NCI-H2196 (cell line): ENCODE measurements around the gene PRCP.
A peak's percentile ranks its signal among the peaks of the same experiment; 100 is the strongest.

Experiments
- DNase-seq: peaks from one replicate; lab custom pipeline; 2025; ENCODE audit not compliant: unreplicated experiment; lab: John Stamatoyannopoulos, UW

PRCP gene

DNA sequence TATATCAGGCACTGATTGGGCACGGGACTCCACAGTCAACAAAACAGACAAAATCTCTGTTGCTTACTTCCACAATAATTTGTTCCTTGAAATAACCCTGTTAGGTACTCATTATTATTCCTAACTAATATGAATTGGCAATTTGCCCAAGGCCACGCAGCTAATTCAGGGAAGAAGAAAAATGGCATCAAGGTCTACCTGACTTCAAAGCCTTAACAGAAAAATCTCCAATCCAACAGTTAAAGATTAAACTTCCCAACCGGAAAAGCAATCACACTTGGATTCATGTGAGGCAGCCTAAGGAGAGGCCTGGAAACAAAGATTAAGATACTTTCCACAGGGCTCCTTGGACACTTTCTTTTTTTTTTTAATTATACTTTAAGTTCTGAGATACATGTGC is 68.9 kb downstream of the PRCP start:
- no peak for DNase-seq

- no peak for DNase-seq
These were observed 69.5 kb downstream of the PRCP start for GRCh38 chr11:82830746-82831145.

DNA sequence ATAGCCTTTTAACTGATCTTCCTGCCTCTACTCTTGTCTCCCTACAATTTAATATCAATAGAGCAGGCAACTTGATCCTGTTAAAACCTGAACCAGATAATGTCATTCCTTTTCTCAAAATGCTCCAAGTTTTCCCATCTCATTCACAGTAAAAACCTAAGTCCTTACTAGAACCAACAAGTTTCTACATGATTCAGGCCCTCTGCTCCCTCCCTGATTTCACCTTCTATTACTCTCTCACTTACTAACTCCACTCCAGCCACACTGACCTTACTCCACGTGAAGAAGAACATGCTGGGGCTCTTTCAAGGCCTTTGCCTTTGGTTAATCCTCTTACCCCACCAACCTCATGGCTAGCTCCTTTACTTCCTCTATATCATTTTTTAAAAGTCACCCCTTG is 71.1 kb downstream of the PRCP start:
- DNase-seq, result no peak

DNA sequence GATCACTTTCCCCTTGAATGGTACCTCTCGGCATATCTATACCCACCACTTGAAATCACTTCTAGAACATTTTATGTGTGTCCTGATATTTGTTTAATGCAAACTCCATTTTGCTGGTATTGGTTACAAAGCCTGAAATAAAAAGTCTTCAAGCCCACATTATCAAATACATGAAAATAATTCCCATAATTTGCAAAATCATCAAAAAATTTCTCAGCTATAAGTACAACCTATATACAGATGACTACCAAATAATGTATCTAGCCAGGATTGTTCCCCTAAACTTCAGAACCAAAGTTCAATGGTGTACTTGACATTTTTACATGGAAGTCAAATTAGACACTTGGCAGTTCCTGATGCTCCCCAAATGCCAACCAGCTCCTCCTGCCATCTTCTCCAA is 71.8 kb downstream of the PRCP start:
- DNase-seq, result no peak

- DNase-seq, result no peak
These were observed 73.7 kb downstream of the PRCP start for GRCh38 chr11:82826526-82826925.

- peak; percentile 37 for DNase-seq
These were observed 76.3 kb downstream of the PRCP start for GRCh38 chr11:82823647-82824619.

GRCh38 chr11:82818409-82819043 is 81.7 kb downstream of the PRCP start:
- DNase-seq, result no peak

DNA sequence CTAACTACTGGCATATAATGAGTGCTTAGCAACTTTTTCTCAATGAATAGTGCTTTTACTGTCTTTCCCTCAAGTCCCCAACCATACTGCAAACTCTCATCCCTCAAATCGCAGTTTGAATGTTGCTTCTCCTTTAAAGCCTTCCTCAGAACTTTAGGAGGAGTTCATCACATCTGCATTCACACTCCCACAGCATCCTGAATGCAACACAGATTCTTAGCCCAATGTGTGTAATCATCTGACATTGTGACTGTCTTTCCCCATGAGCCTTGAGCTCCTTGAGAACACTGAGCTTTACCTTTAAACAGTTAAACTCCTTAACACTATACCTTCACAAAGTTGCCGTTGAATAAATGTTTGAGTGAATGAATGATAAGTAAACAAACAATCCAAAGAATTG is 84.8 kb downstream of the PRCP start:
- no peak for DNase-seq

DNA sequence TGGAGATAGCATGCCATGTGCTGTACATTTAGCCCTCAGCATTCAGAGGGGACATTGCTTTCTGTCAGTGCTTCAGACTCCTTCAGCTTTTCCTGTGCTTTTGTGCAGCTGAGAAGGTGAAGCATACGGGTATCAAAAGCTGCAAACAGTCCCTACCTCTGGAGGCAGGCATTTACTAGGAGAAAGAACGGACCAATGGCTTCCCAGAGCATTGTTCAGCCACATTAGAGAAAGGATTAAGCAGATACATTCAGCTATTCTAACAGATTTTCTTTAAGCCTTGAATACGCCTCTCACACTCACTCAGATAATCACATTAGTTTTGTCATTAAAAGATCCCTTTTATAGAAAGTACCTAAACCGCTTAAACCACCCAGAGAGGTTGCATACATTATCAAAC is 85.9 kb downstream of the PRCP start:
- no peak for DNase-seq

DNA sequence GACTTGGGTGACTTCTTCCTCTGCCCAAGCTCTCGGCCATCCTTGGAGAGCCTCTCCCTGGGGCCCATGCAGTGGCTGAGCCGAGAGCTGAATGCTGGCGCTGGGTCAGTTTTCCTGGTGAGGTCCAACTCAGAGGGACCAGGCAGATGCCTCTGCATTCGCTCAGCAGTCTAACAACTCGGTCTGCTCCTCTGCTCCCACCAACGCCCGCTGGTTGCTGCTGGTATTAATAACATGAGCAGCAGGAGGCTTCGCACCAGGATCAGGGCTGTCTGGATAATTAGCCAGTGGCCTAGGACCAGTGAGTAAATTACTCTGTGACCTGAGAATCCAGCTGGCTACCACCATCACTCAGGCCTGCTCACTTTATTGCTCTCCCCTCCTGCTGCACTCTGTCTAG is 88.9 kb downstream of the PRCP start:
- no peak for DNase-seq

DNA sequence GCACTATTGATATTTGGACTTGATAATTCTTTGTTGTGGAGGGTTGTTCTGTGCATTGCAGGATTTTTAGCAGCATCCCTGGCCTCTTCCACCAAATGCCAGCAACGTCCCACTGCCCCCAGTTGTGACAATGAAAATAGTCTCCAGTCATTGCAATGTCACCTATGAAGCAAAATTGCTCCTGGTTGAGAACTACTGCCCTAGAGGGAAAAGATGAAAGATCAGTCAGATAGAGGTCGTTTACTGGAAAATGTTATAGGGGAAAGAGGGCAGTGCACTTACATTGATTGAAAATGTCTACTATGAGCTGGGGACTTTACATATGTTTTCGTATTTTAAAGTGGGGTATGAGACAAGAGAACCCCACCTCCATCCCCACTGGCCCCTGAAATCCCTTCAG is 89.5 kb downstream of the PRCP start:
- no peak for DNase-seq

DNA sequence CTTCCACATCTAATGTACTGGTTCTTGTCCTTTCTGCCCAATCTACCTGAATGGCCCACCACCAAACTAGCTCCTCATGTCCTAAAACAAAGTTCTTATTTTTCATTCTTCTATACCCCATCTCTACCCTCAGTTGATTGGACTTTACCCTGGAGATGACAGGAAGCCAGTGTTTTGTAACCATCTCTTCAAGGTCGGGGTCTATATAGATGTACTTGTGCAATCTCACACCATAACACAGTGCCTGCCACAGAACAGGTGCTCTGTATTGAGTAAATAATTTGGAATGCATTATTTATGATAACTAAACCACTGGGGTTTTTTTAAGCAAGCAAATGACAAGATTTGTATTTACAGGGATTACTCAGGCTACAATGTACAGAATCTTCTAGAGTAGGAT is 89.9 kb downstream of the PRCP start:
- no peak for DNase-seq

DNA sequence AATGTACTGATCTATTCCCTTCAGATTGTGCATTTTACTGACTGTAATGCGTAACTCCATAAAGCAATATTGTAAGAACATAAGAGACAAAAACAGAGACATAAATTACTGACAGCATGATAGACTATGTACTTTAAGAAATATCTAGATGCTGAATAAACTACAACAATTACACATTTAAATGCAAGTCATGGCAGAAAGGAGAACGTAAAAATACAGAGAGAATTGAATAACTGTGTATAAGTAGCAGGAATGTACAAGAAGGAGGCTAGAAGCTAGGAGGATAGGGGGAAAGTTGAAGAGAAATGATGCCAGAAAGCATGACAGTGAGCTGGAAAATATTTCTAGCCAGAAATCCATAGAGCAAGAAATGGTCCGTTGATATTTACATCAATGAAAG is 92.6 kb downstream of the PRCP start:
- no peak for DNase-seq

GRCh38 chr11:82802710-82803109 is 97.5 kb downstream of the PRCP start:
- DNase-seq, result no peak

GRCh38 chr11:82796998-82797961 is 103.0 kb downstream of the PRCP start:
- DNase-seq, result no peak

- no peak for DNase-seq
These were observed 105.7 kb downstream of the PRCP start for GRCh38 chr11:82794490-82794889.

GRCh38 chr11:82792822-82793569 is 107.2 kb downstream of the PRCP start:
- DNase-seq, result no peak

DNA sequence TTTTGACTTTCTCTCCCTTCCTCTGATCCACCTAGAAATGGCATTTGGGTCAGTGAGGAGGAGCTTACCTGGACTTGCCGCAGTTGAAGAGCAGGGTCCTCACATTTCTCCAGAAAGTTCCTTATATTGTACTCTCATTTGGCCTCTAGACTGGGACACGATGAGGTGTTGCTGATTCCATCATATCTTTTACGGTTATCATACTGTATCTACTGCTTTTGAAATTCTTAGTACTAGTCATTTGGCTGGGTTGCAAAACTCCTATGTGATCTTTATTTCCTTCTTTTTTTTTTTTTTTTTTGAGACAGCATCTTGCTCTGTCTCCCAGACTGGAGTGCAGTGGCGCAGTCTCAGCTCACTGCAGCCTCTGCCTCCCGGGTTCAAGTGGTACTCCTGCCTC is 107.9 kb downstream of the PRCP start:
- DNase-seq, result no peak

- DNase-seq, result no peak
These were observed 108.5 kb downstream of the PRCP start for GRCh38 chr11:82791779-82792178.

- no peak for DNase-seq
These were observed 109.3 kb downstream of the PRCP start for GRCh38 chr11:82790723-82791484.
